ENCODE data around the gene UBE2D1.

Gene UBE2D1

GRCh38 chr10:58334817-58335305 lies at the start of gene UBE2D1:
TSS of gene UBE2D1 (plus strand) at chr10:58335006. CDS start at chr10:58335202, 196 bp downstream.
- intact Hi-C loops (cut with DNase I) = loop anchor here (5.0 to 10.0 kb wide), 2 partner anchors 50 to 68 kb away; partner anchors contain the start of genes CISD1, IPMK and TFAM
- DNase-seq = peak; percentile 85 to 97 (median 94)

GRCh38 chr10:58291538-58292174 lies 43.1 kb upstream of the UBE2D1 start:
- DNase-seq = peak in 28 of 42 donors; percentile 9 to 68 (median 31)
- intact Hi-C loops (cut with DNase I) = loop anchor here (5.0 kb wide), 1 partner anchor 114 kb away; no protein-coding TSS in a partner anchor

- intact Hi-C loops (cut with DNase I) = loop anchor here (5.0 kb wide), 1 partner anchor 117 kb away; no protein-coding TSS in a partner anchor
- no peak for DNase-seq
Measured at GRCh38 chr10:58293989-58294388, 40.8 kb upstream of the UBE2D1 start.

GRCh38 chr10:58299580-58299979 lies 35.2 kb upstream of the UBE2D1 start:
- peak; percentile 18 to 87 (median 64) for DNase-seq
- intact Hi-C loops (cut with DNase I) = no loop called here

GRCh38 chr10:58300676-58301075 lies 34.1 kb upstream of the UBE2D1 start:
- no peak for DNase-seq
- intact Hi-C loops (cut with DNase I) = loop anchor here (5.0 kb wide), 1 partner anchor 82 kb away; no protein-coding TSS in a partner anchor

- DNase-seq = no peak
- intact Hi-C loops (cut with DNase I) = loop anchor here (5.0 kb wide), 1 partner anchor 80 kb away; no protein-coding TSS in a partner anchor
Measured at GRCh38 chr10:58302254-58302653, 32.6 kb upstream of the UBE2D1 start.

- no peak for DNase-seq
- intact Hi-C loops (cut with DNase I) = loop anchor here (5.0 kb wide), 1 partner anchor 78 kb away; no protein-coding TSS in a partner anchor
Measured at GRCh38 chr10:58304099-58304633, 30.6 kb upstream of the UBE2D1 start.

- no peak for DNase-seq
- intact Hi-C loops (cut with DNase I) = no loop called here
Measured at GRCh38 chr10:58305821-58306220, 29.0 kb upstream of the UBE2D1 start.

GRCh38 chr10:58307676-58308075 lies 27.1 kb upstream of the UBE2D1 start:
- no peak for DNase-seq
- intact Hi-C loops (cut with DNase I) = no loop called here

- intact Hi-C loops (cut with DNase I) = no loop called here
Measured at GRCh38 chr10:58311026-58311425, 23.8 kb upstream of the UBE2D1 start.

GRCh38 chr10:58316874-58317273 lies 17.9 kb upstream of the UBE2D1 start:
- DNase-seq = no peak
- intact Hi-C loops (cut with DNase I) = no loop called here

More at GRCh38 chr10:58311026-58311425, 23.8 kb upstream of the UBE2D1 start:
- no peak for DNase-seq

- intact Hi-C loops (cut with DNase I) = no loop called here
Measured at GRCh38 chr10:58318346-58318745, 16.5 kb upstream of the UBE2D1 start.

GRCh38 chr10:58319599-58319998 lies 15.2 kb upstream of the UBE2D1 start:
- intact Hi-C loops (cut with DNase I) = no loop called here
- DNase-seq = peak in 1 of 42 donors; percentile 20

More at GRCh38 chr10:58318346-58318745, 16.5 kb upstream of the UBE2D1 start:
- no peak for DNase-seq

- intact Hi-C loops (cut with DNase I) = no loop called here
- no peak for DNase-seq
Measured at GRCh38 chr10:58320351-58321049, 14.3 kb upstream of the UBE2D1 start.

- intact Hi-C loops (cut with DNase I) = no loop called here
Measured at GRCh38 chr10:58322072-58322834, 12.6 kb upstream of the UBE2D1 start.

GRCh38 chr10:58322835-58323209 lies 12.0 kb upstream of the UBE2D1 start:
- intact Hi-C loops (cut with DNase I) = no loop called here
- no peak for DNase-seq

More at GRCh38 chr10:58322072-58322834, 12.6 kb upstream of the UBE2D1 start:
- DNase-seq = no peak

GRCh38 chr10:58326967-58327381 lies 7.8 kb upstream of the UBE2D1 start:
- DNase-seq = peak in 1 of 42 donors; percentile 8
- intact Hi-C loops (cut with DNase I) = no loop called here

GRCh38 chr10:58328233-58328632 lies 6.6 kb upstream of the UBE2D1 start:
- DNase-seq = no peak
- intact Hi-C loops (cut with DNase I) = no loop called here

- no peak for DNase-seq
- intact Hi-C loops (cut with DNase I) = loop anchor here (5.0 to 10.0 kb wide), 2 partner anchors 54 to 63 kb away; partner anchors contain the start of genes CISD1, IPMK and TFAM
Measured at GRCh38 chr10:58330431-58330830, 4.4 kb upstream of the UBE2D1 start.

Data from head of caudate nucleus (tissue), 42 donors.